Astrocyte of the hippocampus (primary cell): ENCODE results near the gene SCP2.

Experiments
- DNase-seq: peaks from one replicate; pipeline ENCODE4 v3.0.0; 2011; ENCODE audit warnings: low read depth, low spot score

Gene SCP2, protein sequence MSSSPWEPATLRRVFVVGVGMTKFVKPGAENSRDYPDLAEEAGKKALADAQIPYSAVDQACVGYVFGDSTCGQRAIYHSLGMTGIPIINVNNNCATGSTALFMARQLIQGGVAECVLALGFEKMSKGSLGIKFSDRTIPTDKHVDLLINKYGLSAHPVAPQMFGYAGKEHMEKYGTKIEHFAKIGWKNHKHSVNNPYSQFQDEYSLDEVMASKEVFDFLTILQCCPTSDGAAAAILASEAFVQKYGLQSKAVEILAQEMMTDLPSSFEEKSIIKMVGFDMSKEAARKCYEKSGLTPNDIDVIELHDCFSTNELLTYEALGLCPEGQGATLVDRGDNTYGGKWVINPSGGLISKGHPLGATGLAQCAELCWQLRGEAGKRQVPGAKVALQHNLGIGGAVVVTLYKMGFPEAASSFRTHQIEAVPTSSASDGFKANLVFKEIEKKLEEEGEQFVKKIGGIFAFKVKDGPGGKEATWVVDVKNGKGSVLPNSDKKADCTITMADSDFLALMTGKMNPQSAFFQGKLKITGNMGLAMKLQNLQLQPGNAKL

DNA sequence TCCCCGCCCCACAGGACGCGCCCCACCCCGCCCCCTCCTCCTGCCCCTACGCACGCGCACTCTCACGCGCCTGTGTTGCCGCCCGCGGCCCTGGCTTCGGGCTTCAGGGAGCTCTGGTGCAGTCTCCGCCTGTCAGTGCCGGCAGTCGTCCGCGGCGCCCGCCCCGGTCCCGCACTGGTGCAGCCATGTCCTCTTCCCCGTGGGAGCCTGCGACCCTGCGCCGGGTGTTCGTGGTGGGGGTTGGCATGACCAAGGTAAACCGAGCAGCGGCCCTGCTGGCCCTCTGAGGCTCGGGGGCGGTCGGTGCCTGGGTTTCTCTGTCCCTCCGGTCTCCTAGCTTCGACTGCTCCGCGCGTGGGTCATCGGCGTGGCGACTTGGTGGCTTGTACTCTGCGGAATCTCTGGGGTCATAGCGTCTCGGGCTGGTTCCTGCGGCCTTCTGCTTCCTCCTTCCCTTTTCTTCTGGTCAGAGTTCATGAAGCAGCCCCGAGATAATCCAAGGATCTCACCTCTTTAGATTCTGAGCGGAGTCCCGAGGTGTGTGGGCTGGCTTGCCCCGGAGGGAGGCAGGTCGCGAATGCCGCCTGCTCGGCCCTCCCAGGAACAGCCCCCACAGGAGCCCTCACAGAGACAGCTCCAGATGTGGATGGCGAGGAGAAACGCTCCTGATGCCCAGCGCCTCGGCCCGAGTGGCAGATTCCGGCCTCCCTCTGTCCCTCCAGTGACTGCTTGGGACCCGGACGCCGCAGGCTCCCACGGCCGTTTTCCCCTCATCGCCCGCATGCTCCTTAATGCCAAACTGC is at the start of gene SCP2:
Gene SCP2 (plus strand): TSS at position 65 of the 803 bp plus-strand sequence. CDS start 121 bp downstream, at position 186.
- peak; percentile 85 for DNase-seq

DNA sequence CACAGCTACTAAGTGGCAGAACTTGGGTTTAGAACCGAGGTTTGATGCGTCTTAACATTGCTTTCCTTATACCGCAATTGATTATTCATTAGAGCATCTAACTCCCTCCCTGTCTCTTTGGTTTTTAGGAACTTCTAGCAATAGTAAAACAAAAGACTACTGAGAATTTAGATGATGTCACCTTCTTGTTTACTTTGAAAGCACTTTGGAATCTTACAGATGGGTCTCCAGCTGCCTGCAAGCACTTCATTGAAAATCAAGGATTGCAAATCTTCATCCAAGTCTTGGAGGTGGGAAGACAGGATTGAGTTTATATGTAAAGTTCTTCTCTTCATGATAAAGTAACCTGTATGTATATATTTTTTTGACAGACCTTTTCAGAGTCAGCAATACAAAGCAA is 49.5 kb upstream of the SCP2 start:
- peak; percentile 12 for DNase-seq

DNA sequence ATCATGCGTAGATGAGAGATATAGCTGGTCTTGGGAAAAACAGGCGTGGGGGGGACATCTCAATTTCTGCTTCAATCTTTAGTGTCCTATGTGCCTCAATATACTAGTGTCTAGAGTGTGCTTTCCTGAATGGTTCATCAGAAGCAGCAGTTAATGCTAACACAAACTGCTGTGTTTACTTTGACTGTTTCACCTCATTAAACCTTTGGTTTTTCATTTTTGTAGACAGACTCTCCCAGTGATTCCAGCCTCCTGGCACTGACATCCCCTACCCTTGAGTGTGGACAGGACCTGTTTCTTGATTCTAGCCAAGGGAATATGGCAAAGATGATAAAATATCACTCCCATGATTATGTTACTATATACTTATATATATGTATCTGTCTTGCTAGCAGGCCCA is 46.9 kb upstream of the SCP2 start:
- DNase-seq = no peak

DNA sequence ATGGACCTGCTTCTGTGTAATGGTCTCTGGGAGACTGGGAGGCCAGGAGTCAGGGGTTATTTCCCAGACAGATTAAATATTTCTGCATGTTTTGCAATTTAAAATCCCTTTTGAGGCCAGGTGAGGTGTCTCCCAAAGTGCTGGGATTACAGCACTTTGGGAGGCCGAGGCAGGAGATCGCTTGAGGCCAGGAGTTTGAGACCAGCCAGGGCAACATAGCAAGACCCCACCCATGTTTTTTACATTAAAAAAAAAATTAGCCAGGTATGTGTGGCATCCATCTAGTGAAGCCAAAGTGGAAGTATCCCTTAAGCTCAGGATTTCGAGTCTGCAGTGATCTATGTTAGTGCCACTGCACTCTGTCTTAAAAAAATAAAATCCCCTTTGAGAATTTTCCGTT is 39.6 kb upstream of the SCP2 start:
- DNase-seq = no peak

DNA sequence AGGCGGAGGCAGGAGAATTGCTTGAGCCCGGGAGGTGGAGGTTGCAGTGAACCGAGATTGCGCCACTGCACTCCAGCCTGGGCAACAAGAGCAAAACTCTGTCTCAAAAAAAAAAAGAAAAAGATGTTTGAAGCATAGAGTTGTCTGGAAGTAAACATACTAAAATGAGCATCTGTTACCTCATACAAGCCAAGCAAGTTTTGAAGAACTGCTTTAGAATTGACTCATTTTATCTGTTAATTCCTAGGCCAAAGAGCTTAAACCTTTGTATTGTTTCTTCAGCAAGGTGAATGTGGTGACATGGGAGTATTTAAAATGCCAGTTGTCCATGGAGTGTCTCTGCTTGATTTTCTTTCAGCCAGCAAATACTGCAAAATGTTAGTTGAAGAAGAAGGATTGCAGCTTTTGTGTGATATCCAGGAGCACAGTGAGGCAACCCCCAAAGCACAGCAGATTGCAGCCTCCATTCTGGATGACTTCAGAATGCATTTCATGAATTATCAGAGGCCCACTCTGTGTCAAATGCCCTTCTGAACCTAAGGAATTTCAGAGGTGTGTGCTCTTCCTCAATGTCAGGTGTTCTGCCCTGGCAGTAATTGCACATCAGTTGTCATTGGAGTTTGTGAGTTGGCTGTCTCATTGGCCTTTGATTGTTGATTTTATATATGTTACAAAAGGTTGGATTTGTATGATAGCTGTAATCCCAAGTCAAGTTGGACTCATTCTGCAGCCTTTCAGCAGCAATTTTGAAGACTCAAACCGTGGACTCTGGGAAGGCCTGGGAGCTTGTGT is 34.5 kb upstream of the SCP2 start:
- DNase-seq = no peak

DNA sequence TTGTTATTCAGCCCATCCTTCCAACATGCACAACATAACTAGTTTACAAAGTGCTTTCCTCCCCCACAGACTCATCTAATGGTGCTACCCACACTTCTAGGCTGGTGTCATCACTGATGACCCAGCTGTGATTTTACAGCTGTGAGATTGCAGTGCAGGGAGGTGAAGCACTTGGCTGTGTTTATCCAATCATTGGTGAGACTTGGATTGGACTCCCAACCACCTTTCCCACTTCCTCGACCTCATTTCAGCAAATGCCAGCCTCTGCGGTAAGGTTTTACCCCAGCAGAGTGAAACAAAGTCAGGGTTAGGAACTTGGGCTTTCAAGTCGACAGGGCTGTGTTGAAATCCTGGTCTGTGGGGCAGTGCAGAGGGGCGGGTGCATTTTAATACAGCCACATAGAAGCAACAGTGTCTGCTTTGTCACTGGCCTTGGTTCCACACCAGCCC is 27.6 kb upstream of the SCP2 start:
- DNase-seq = peak; percentile 9

DNA sequence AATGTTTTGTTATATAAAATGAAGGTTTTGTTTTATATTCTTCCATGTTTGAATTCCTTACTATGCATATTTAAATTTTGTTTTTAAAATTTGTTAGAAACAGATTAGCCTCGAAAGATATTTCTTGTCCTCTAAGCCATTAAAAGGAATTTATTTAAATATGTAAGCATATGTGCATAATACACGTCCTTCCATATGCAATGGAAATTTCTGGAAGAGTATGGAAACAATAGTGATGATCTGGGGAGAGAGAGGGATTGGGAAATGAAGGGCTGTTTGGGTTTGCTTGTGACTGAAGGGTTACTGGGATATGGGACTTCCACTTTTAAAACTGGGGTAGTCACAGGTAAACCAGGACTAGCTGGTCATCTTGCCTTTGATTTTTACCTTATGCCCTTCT is 26.7 kb upstream of the SCP2 start:
- DNase-seq = no peak

DNA sequence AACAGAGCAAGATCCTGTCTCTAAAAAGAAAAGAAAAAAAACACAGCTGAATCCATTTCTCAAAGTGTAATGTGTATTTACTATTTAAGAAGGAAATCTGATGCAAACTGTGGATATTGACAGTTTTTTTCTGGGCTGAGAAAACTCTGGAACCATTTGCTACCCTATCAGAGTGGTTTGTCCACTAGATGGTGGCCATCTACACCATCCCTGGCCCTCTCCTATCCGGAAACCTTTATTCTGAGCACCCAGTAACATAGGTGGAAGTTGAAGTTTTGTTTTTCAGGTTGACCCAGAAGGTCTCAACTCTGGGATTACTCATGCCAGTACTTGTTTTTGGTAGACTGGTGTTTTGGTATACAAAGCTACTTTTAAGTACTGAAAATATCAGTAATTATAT is 25.7 kb upstream of the SCP2 start:
- DNase-seq = no peak

DNA sequence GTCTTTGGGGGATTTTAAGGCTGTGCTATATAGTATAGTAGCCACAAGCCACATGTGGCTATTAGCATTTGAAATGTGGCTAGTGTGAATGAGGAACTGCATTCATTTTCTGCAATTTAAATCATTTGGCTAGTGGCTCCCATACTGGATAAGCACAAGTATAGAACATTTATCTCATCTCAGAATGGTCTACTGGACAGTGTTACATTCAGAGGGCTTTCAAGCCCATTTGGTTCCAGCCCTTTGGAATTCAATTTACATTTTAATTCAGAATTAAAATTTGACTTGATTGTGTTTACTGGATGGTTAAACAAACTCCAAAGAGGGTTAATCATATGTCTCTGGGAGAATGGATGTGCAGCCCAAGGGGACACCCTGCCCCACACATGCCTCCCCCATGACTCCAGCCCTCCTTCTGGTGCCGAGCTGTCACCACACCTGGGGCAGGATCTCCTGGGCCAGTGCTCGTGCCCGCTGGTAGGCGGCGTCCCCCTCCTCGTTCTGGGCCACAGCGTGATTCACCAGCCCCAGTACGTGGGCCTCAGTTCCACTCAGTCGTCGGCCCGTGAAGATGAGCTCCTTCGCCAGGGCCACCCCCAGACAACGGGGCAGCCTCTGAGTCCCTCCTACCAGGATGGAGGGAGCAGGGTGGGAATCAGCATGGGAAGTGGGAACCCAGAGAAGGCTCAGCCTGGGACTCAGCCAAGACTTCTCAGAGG is 22.7 kb upstream of the SCP2 start:
- DNase-seq = no peak

DNA sequence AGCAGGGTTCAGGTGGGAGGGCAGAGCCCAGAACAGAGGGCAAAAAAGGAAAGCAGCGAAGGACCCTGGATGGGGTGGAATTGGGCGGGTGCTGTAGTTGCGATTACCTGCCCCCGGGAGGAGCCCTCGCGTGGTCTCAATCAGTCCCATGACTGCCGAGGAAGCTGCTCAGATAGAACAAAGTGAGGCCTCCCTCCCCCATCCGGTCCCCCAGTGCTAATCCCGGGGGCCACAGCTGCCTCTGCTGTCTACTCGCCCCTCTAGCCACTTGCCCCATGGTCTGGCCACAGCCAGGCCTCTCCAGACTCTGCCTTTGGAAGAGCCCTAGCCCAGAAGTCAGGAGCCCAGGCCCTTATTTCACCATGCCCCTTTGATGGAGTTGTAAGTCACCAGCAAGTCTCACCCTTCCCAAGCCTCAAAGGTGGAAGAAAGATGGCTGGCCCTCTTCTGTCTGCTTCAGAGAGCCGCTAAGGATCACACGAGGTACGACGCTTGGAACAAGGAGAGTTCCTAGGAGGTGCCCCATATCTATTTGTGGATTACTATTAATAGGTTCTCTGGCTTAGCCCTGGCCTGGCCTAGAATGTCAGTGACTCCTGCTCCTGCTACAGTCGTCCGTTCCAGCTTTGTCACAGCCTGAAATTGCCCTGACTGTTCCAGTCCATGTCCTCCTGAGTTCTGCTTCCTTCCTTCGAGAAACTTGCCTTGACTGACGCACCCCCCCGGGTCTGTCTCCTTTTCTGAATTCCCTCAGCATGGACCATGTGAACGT is 22.0 kb upstream of the SCP2 start:
- DNase-seq = peak; percentile 34

DNA sequence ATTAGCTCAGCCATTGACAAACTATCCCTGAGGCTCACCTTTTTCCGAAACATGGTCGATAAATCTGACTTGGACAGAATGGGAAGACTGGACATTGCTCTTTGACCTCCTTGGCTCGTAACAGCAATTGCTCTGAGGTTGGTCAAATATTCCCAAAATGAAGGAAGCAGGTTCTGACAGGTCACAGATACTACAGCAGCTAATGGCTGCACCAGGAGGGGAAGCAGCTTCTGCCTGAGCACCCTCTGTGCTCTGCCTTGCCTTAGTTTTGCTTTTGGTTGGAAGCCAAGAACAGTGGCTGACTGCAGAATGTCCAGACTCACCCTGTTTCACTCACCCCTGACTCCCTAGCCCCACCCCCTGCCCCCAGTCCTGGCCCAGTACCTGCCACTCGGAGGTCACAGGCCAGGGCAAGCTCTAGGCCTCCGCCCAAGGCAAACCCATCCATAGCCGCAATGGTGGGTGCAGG is 20.9 kb upstream of the SCP2 start:
- DNase-seq = no peak

DNA sequence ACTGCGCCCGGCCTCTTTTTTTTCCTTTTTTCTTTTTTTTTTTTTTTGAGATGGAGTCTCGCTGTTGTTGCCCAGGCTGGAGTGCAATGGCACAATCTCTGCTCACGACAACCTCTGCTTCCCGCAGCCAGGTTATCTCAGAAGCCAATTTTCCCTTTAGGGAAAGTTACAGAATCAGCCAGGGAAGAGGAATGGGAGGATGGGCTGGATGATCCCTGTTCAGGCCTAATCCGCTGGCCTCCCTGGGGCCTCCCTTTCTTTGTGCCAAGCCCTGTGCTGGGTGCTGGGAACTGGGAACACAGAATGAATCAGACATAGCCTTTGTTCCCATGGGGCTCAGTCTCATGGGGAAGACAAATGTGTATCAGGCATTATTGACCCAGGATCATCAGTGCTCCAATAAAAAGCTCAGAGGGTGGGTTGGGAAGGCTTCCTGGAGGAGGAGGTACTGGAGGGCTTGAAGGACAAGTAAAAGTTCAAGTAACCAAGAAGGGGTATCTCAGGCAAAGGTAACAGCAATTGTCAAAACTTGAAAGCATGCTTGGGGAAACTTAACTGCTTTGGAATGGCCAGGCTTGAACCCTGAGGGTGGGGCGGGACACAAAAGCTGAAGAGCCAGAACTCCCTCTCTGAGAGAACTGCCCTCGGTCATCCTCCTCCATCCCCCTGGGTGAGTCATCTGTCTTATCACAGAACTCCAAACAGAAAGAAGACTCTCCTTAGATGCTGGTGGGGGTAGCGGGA is 19.8 kb upstream of the SCP2 start:
- no peak for DNase-seq

DNA sequence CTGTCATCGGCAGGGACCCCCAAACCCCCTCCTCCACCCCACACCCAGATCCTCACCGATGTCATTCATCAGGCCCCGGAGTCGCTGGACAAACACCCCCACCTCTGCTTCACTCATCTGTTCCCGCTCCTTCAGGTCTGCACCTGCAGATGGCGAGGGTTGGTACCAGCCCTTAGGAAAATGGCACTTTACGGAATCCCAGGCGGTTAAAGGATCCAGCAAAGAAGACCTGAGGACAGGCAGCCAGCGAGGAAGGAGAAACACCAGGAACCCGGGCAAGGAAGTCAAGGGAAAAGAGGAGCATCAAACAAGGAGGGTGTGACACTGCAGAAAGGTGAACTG is 19.3 kb upstream of the SCP2 start:
- no peak for DNase-seq

DNA sequence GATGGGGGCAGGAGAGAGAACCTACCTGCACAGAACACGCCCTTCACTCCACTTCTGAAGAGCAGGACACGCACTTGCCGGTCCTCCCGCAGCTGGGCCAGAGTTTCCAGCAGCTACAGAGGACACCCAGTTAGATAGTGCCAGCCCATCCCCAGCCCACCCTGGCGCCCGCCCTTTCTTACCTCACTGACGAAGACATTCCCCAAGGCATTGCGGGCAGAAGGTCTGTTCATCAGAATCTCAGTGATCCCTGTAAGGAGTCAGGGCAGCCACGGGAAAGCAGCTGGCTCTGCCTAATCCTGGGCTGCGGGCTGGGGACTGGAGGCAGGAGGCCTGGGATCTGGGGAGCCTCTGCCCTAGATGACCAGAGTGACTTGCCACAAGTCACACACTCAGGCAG is 15.5 kb upstream of the SCP2 start:
- no peak for DNase-seq

DNA sequence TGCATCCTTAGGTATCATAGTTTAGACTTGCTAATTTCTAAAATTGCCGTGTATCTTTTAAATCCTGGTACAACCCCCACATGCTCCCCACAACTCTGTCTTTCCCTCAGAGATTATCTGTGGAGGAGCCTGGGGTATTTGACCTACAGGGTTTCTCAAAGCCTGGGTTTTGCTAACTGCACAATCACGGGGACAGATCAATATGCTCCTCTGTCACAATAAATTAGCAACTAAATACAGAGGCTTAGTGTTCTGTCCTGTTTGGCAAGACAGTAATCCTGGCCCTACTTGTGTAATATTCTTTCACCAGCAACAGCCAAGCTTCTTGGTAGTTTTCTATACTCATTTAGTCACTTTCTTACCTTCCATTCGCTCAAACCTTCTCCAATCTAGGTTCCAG is 14.1 kb upstream of the SCP2 start:
- no peak for DNase-seq

DNA sequence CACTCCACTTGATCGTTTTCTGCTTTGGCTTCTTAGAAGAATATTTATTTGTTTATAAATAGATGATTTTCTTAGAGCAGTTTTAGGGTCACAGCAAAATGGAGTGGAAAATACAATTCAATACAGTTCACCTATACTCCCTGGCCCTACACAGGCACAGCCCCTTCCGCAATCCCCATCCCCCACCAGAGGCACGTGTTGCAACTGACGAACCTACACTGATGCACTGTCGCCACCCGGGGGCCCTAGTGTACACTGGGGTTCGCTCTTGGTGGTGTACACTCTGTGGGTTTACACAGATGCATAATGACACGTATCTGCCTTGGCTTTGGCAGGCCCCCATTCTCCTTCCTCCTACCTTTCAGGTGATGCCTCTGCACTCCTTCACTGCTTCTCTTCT is 13.5 kb upstream of the SCP2 start:
- no peak for DNase-seq

DNA sequence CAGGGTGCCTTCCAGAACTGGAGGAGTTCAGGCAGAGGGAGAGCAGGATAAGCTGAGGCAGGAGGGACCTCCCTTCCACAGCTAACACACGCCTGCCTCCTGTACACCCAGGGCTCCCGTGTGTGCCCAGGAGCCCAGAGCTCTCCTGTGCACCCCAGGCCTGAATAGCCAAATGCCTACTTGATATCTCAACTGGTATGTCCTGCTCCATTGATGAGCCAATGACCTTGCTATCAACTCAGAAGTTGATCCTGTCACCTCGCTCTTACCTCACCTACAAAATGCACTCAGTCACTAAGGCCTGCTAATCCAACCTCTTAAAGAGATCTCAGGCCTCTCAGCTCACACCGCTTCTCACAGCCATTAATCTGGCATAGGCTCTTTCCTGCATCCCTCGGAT is 12.6 kb upstream of the SCP2 start:
- no peak for DNase-seq

DNA sequence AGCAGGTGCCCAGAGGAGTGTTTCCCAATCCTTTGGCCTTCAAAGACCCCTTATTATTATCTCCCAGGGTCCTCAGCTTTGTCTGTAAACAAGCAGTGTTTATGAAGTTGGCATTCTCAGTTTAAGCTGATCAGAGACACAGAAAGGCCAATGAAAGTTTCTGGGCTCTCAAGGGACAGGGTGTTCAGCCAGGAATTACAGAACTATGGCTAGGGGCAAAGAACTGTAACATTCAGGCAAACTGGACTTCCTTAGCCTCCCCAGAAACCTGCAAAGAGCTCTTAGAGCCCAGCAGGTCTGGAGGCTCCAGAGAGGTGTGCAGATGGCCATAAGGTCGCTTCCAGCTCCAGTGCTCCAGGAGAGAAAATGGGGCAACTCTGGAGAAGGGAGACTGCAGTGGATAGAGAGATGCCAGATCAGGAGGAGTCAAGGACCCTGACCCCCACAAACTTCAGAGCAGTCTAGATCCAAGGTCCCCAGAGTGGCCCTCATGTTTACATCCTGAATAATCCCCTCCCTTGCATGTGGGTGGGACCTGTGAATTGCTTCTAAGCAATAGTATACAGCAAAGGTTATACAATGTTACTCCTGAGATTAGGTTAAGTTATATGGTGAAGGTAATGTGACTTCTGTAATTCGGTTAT is 11.7 kb upstream of the SCP2 start:
- no peak for DNase-seq

DNA sequence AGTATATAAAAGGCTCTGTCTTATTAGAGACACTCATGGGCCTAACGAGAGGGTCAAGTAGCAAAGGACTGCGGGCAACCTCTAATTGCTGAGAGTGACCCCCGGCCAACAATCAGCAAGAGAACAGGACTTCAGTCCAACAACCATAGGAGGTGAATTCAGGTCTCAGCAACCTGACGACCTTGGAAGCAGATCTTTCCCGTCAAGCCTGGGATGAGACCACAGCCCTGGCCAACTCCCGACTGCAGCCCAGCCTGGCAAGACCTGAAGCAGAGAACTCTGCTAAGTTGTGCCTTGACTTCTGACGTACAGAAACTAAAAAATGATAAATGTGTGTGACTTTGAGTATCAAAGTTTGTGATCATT is 11.2 kb upstream of the SCP2 start:
- DNase-seq = no peak
